DMS 273 (cell line): ENCODE results near the gene RAB1A.

Experiments used
- DNase-seq: peaks from one replicate; lab custom pipeline; 2025; ENCODE audit not compliant: unreplicated experiment; lab: John Stamatoyannopoulos, UW

Gene RAB1A

DNA sequence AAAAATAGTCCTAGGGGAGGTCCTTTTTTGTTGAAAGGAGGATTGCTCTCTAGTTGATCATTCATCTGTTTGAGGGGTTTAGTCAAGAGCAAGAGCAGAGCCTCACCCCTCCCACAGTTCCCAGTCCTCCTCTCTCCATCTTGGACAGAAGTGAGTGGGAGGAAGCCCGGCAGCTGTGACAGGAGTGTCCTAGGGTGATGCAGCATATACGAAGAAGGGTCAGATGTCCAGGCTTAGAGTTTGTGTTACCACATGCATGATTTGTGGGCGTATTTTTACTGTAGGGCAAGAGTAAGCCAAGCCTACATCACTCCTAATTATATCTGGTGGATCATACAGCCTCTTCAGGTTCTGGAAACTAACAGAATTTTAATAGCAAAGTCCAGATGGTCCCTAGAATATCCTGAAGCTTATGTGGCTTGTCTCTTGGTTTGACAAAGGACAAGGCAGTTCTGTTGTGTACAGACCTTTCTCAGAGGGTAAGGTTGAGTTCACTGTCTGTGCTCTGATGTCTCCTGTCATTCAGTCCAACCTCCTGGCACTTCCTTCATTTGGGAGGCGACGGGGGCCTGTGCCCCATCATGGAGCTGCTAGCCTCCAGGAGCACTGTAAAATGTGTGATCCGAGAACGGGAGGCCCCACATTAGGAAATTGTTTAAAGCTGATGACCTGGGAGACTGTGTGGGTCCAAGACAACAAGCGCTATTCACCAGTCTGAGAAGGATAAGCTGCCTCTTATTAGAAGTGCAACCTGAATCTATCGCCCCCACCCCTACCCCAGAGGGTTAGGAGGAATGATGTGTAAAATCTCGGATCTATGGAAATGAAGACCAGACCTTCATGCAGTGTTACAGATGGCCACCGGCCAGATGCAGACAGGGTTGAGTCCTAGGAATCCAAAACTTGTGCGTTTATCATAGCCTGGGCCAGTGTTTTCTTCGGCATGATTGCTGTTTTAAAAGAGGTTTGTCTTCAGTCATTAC lies 66.8 kb downstream of the RAB1A start:
- peak; percentile 69 for DNase-seq

DNA sequence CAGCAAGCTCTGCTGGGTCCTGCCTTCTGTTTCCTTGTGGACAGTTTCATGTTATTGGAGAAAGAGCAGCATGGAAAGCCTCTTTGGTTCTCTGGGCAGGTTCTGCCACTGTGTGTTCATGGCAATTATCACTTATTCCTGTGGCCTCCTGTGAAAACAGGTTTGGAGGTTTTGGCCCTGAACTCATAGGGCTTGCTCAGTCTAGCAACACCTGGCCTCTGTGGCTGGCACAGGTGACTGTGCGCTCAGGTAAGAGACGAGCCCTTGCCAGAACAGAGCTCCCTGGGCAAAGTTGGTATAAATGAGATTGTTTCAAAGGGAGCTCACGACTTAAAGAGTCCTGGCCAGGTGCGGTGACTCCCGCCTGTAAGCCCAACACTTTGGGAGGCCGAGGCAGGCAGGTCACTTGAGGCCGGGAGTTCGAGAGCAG lies 68.0 kb downstream of the RAB1A start:
- no peak for DNase-seq

- DNase-seq, result no peak
Observed at GRCh38 chr2:65061146-65061909, 68.6 kb downstream of the RAB1A start.

- DNase-seq, result no peak
Observed at GRCh38 chr2:65059071-65059470, 70.8 kb downstream of the RAB1A start.

GRCh38 chr2:65057391-65058052 lies 72.4 kb downstream of the RAB1A start:
- peak; percentile 50 for DNase-seq

DNA sequence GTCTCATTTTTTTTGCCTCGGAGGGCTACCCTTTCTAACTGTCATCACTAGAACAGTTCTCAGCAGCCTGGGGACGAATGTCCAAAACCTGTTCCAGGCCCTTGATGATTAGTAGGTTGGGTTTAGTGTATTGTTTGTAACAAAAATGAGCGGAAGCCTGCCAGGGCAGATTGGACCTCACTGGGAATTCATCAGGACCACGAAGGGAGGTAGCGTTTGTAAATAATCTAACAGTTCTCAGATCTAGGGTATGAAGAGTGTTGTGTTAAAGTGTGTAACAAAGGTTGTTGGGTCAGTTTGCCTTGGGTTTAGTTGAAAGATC lies 72.9 kb downstream of the RAB1A start:
- no peak for DNase-seq

GRCh38 chr2:65056215-65057053 lies 73.5 kb downstream of the RAB1A start, which contains the start of gene CEP68:
Gene CEP68 (plus strand): TSS chr2:65056416. CDS start chr2:65069445, 13,029 bp downstream.
- DNase-seq, result peak; percentile 99

- DNase-seq, result peak; percentile 90
Observed at GRCh38 chr2:65055422-65056214, 74.3 kb downstream of the RAB1A start.

- DNase-seq, result no peak
Observed at GRCh38 chr2:65054749-65055421, 75.0 kb downstream of the RAB1A start.

DNA sequence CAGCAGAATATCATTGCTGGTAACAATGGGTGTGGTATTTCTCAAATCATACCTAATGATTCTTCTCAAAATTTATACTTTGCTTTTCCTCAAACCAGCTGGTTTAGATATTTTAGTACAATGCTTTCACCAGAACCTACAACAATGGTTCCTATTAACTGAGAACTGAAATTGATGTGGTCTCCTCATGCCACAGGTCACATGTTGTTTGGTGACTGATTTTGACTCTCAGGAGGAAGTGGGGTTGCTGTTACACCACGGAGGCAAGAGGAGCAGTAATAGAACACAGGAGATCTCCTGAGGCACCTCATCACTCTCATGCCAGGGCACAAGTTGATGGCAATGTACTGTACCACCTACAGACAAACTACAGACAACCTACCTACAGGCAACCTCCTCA lies 76.7 kb downstream of the RAB1A start:
- no peak for DNase-seq

- no peak for DNase-seq
Observed at GRCh38 chr2:65050931-65051330, 79.0 kb downstream of the RAB1A start.

DNA sequence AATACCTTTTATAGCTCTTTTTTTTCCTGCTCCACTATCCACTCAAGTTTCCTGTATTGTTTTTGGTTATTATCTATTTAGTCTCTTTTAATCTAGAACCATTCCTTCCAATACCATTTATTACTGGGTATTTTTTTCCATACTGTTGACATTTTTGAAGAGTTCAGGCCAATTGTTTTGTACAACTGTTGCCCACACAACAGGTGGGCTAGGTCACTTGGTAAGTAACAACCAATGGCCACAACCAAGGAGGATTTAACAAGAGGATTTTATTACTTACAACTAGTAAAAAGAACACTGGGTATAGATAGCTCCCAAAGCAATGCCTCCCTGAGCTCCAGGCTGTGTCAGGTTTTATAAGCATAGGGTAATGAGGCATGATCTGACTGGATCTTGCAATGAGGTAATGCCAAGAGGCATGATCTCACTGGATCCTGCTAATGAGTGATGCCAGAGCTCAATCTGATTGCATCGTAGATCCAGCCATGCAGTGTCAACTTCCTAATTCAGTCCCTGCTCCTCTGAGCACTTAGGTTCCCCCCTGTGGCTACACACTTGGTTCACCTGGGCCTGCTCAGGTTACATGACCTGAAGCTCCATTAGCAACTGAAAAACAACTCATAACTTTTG lies 80.8 kb downstream of the RAB1A start:
- DNase-seq, result peak; percentile 12

DNA sequence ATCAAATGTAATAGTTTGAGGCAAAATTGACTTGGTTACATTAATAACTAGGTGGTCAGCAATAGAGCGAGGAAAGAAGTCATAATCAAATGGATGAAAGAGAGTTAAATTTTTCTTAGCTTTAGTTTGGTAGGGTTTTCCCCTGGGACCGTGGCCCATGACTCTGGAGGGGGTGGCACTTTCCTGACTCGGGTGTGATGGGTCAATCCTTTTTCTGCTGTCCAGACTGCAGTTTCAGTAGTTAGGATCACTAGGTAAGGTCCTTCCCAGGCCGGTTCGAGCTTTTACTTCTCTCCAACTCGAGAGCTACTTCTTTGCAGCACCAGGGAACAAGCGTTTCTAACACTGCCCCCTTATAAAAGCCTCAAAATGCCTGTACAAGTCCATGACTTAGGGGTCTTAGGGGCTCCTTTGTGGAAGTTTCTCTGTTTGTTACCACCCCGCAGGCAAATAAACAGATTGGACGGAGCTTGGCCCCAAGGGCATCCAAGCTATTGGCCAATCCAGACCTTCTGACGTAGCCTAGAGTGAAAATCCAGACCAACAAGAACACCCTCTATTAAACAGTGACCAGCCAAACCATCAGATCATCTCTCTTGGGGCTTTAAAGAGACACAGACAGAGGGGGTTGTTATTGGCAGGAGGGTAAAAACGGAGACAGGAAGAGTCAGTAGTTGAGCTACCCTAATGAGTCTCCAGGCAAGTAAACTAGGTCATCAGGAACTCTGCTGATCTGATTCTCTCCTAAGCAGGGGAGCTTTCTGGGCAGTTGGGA lies 83.1 kb downstream of the RAB1A start:
- no peak for DNase-seq

- DNase-seq, result no peak
Observed at GRCh38 chr2:65045651-65046050, 84.3 kb downstream of the RAB1A start.

GRCh38 chr2:65044097-65044735 lies 85.7 kb downstream of the RAB1A start:
- DNase-seq, result no peak

GRCh38 chr2:65043001-65043400 lies 86.9 kb downstream of the RAB1A start:
- DNase-seq, result no peak
